Fibroblast of mammary gland (primary cell): ENCODE data around the gene ATRNL1.
"Not testable (repeated sequence)": the region's sequence is repeated elsewhere in the genome, so short reads cannot be mapped to it uniquely, and the experiment has no call there.

Experiments
- DNase-seq: peaks from one replicate; pipeline ENCODE4 v3.0.0-alpha.2; 2010; ENCODE audit warnings: low read depth
- H3K4me3 ChIP-seq: 2 replicates; pipeline ENCODE4 v1.5.1; 2011; ENCODE audit warnings: low read depth, mild to moderate bottlenecking, low read length, moderate library complexity; ENCODE audit not compliant: control insufficient read depth
- CTCF ChIP-seq: conservative IDR thresholded peaks from 2 replicates; pipeline ENCODE4 v1.5.1; 2011; ENCODE audit warnings: low read depth, low read length, inconsistent platforms; ENCODE audit not compliant: control insufficient read depth, insufficient read depth

The ATRNL1 gene

DNA sequence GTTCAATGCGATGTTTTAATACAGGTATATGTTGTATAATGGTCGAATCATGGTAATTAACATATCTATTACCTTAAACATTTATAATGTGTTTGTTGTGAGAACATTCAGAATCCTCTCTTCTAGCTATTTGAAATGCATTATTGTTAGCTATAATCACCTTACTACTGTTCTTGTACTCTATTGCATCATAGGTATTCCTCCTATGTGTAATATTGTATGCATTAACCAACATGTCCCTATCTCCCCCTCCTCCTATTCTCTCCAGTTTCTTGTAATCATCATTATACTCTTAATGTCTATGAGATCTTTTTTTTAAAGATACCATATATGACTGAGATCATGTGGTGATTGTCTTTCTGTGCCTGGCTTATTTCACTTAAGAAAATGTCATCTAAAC lies 235.2 kb downstream of the ATRNL1 start:
- TF ChIP-seq CTCF: no peak
- H3K4me3 ChIP-seq: no peak overlapping the region
- no peak for DNase-seq

DNA sequence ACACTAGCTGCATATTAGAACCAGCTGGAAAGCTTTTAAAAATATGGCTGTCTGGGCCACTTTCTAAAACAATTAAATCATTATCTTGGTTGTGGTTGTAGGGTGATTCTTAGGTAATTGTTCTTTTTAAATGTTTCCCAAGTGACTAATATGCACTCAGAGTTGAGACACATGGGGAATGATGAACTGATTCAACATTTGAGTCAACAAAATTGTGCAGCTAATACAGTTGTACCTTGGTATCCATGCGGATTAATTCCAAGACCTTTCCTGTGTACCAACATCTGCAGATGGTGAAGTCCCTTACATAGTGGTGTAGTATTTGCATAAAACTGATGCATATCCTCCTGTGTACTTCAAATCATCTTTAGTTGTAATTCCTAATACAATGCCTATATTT lies 242.2 kb downstream of the ATRNL1 start:
- DNase-seq: peak; percentile 2
- no peak for TF ChIP-seq CTCF
- H3K4me3 ChIP-seq: no peak overlapping the region

DNA sequence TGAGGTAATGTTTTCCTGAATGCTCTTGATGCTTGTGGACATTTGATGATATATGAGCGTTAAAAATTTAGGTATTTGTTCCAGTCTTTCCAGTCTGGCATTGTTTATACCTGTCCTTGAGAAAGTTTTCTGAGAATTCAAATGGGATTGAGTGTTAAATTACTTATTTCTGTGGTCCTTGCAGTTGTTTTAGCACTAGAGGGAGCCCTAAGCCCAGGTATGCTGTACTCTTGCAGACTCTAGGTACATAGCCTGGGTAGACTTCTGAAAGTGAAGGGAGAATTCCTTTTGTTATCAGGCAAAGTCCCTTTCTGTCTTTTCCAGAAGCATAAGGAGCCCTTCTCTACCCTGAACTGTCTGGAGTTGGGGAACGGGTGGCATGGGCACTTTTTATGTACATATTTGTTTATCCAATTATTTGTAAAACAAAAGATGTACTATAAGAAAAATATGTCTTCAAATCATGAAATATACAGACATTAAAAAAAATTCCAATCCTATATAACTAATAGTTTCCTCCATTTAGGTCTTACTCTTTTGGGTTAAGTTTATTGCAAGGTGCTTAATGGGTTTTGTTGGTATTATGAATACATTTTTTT lies 262.1 kb downstream of the ATRNL1 start:
- peak; percentile 71 for DNase-seq
- TF ChIP-seq CTCF: peak; percentile 72
- no peak overlapping the region for H3K4me3 ChIP-seq

DNA sequence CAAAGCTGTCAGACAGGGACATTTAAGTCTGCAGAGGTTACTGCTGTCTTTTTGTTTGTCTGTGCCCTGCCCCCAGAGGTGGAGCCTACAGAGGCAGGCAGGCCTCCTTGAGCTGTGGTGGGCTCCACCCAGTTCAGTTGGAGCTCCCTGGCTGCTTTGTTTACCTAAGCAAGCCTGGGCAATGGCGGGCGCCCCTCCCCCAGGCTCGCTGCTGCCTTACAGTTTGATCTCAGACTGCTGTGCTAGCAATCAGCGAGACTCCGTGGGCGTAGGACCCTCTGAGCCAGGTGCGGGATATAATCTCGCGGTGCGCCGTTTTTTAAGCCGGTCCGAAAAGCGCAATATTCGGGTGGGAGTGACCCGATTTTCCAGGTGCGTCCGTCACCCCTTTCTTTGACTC lies 274.8 kb downstream of the ATRNL1 start:
- H3K4me3 ChIP-seq: not testable (repeated sequence)

GRCh38 chr10:115379064-115379463 lies 285.9 kb downstream of the ATRNL1 start:
- DNase-seq: no peak
- no peak for TF ChIP-seq CTCF
- H3K4me3 ChIP-seq: no peak overlapping the region

More for the DNA sequence above, 274.8 kb downstream of the ATRNL1 start:
- not testable (repeated sequence) for DNase-seq

DNA sequence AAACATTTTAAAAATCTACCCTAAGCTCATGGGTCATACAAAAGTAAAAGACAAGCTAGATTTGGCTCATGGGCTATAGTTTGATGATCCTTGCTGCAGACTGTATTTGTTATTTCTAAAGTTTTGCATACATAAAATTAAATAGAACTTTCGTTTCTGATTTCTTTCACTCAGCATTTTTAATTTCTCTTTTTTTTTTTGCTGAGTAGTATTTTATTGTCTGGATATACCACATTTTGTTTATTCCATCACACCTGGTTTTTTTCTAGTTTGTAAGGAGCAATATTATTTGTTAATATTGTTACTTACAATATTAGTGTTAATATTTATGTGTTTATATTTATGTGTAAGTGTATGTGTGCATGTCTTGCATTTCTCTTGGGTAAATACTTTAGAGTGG lies 291.5 kb downstream of the ATRNL1 start:
- TF ChIP-seq CTCF: no peak
- no peak for DNase-seq

GRCh38 chr10:115390607-115391006 lies 297.4 kb downstream of the ATRNL1 start:
- TF ChIP-seq CTCF: no peak
- DNase-seq: no peak

More for the DNA sequence above, 291.5 kb downstream of the ATRNL1 start:
- H3K4me3 ChIP-seq: no peak overlapping the region

More at GRCh38 chr10:115390607-115391006, 297.4 kb downstream of the ATRNL1 start:
- H3K4me3 ChIP-seq: no peak overlapping the region
